H1 (cell line): ENCODE results near the gene CCS. TPM values are rescaled to one million over a fixed set of nuclear protein-coding genes. Genes with fewer than 3 reads are reported as not detected.

Experiments used
- CTCF ChIA-PET: fragments of 300-600 bp; sonication (Branson Sonifier 250); formaldehyde crosslinking; loops from one replicate; lab custom pipeline; 2021; ENCODE audit not compliant: partially characterized antibody; lab: Charles Lee
- POLR2A ChIA-PET: fragments of 300-600 bp; sonication (Branson Sonifier 250); formaldehyde crosslinking; loops from one replicate; lab custom pipeline; 2021; ENCODE audit warnings: inconsistent platforms; ENCODE audit not compliant: partially characterized antibody; lab: Charles Lee
- DNase-seq, 2 experiments: peaks; one replicate each; pipeline versions ENCODE4 v3.0.0 to v3.0.0-alpha.2; 2010 to 2022; ENCODE audit warnings: low spot score in 2 of 2, low read depth in 1 of 2, mixed read lengths in 1 of 2
- FAIRE-seq: peaks from 2 replicates; lab custom pipeline; 2011; peaks lifted over from hg19 to GRCh38; lab: Jason Lieb, UNC
- H2AFZ ChIP-seq: 2 replicates; pipeline ENCODE4 v1.8.1; 2012; ENCODE audit warnings: low read length, inconsistent platforms
- H2AK5ac ChIP-seq: 2 replicates; pipeline ENCODE4 v1.6.1; 2013; ENCODE audit warnings: low read depth, low read length
- H2BK120ac ChIP-seq: replicated peaks from 2 replicates; pipeline ENCODE3; 2013; ENCODE audit warnings: low read depth, low read length, inconsistent platforms
- H2BK12ac ChIP-seq: 2 replicates; pipeline ENCODE4 v1.6.1; 2013; ENCODE audit warnings: low read depth, low read length
- H2BK15ac ChIP-seq: 2 replicates; pipeline ENCODE4 v1.6.1; 2013; ENCODE audit warnings: low read length
- H2BK20ac ChIP-seq: 2 replicates; pipeline ENCODE4 v1.6.1; 2013; ENCODE audit warnings: low read length
- H2BK5ac ChIP-seq: 2 replicates; pipeline ENCODE4 v1.6.1; 2013; ENCODE audit warnings: low read depth, low read length
- H3K14ac ChIP-seq: 2 replicates; pipeline ENCODE4 v1.6.1; 2013; ENCODE audit warnings: inconsistent platforms; ENCODE audit not compliant: insufficient read length
- H3K18ac ChIP-seq: 2 replicates; pipeline ENCODE4 v1.6.1; 2013; ENCODE audit warnings: low read length; ENCODE audit errors: extremely low read depth
- H3K23ac ChIP-seq: 2 replicates; pipeline ENCODE4 v1.6.1; 2013; ENCODE audit warnings: inconsistent platforms; ENCODE audit not compliant: insufficient read length
- H3K23me2 ChIP-seq: 2 replicates; pipeline ENCODE4 v1.6.1; 2013; ENCODE audit warnings: low read depth, low read length
- H3K27ac ChIP-seq: 2 replicates; pipeline ENCODE4 v1.6.1; 2011; ENCODE audit warnings: low read depth, low read length, inconsistent platforms
- H3K27me3 ChIP-seq, 4 experiments: replicated peaks in 1 of 4; 1 replicate in 1 of 4; 2 replicates in 3 of 4; pipeline versions ENCODE4 v1.6.1 to v1.8.1; 2011 to 2013; ENCODE audit warnings: low read length in 3 of 4, mild to moderate bottlenecking in 3 of 4, inconsistent platforms in 2 of 4, mixed read lengths in 2 of 4, moderate library complexity in 1 of 4; ENCODE audit not compliant: control insufficient read depth in 3 of 4, insufficient read depth in 3 of 4; ENCODE audit errors: extremely low read depth in 1 of 4
- H3K36me3 ChIP-seq, 4 experiments: 2 replicates each; pipeline versions ENCODE4 v1.6.1 to v1.8.1; 2011 to 2013; ENCODE audit warnings: mild to moderate bottlenecking in 4 of 4, low read length in 3 of 4, moderate library complexity in 2 of 4, control low read depth in 1 of 4, inconsistent platforms in 1 of 4; ENCODE audit not compliant: insufficient read depth in 4 of 4, control insufficient read depth in 2 of 4
- H3K4ac ChIP-seq: replicated peaks from 2 replicates; pipeline ENCODE3; 2013; ENCODE audit warnings: low read length, low read depth, mixed read lengths, inconsistent platforms; ENCODE audit not compliant: insufficient read length
- H3K4me1 ChIP-seq, 4 experiments: replicated peaks in 1 of 4; 1 replicate in 1 of 4; 2 replicates in 3 of 4; pipeline versions ENCODE4 v1.6.1 to v1.8.1; 2011 to 2013; ENCODE audit warnings: low read length in 3 of 4, inconsistent platforms in 2 of 4, mixed read lengths in 1 of 4; ENCODE audit not compliant: insufficient read depth in 4 of 4, control insufficient read depth in 3 of 4
- H3K4me2 ChIP-seq, 2 experiments: 2 replicates each; pipeline versions ENCODE4 v1.6.1 to v1.8.1; 2011 to 2013; ENCODE audit warnings: low read depth in 2 of 2, low read length in 2 of 2, control low read depth in 1 of 2, inconsistent platforms in 1 of 2, mild to moderate bottlenecking in 1 of 2; ENCODE audit not compliant: insufficient read depth in 1 of 2
- H3K4me3 ChIP-seq, 4 experiments: fragments of 200-600, 300-600 bp in 1 of 4; sonication (generic), shearing (Covaris generic), sonication (Bioruptor Twin) in 1 of 4; 2 replicates each; pipeline versions ENCODE4 v1.5.1 to v1.8.1; 2011 to 2016; ENCODE audit warnings: low read length in 4 of 4, low read depth in 3 of 4, control low read depth in 2 of 4, inconsistent platforms in 2 of 4, mild to moderate bottlenecking in 2 of 4, mixed read lengths in 1 of 4, moderate library complexity in 1 of 4; ENCODE audit not compliant: insufficient read depth in 2 of 4; ENCODE audit errors: extremely low read depth in 1 of 4
- H3K56ac ChIP-seq: replicated peaks from 2 replicates; pipeline ENCODE3; 2013; ENCODE audit warnings: low read depth, mild to moderate bottlenecking, mixed read lengths, low read length, inconsistent platforms; ENCODE audit not compliant: insufficient read length
- H3K79me1 ChIP-seq: 2 replicates; pipeline ENCODE4 v1.6.1; 2013; ENCODE audit warnings: low read depth, low read length, control low read depth
- H3K79me2 ChIP-seq, 2 experiments: 2 replicates each; pipeline versions ENCODE4 v1.6.1 to v1.8.1; 2012 to 2013; ENCODE audit warnings: low read length in 2 of 2, mild to moderate bottlenecking in 2 of 2, inconsistent platforms in 1 of 2; ENCODE audit not compliant: insufficient read depth in 2 of 2, control insufficient read depth in 1 of 2
- H3K9ac ChIP-seq, 4 experiments: replicated peaks in 1 of 4; 1 replicate in 1 of 4; 2 replicates in 3 of 4; pipeline versions ENCODE4 v1.6.1 to v1.8.1; 2011 to 2013; ENCODE audit warnings: low read depth in 3 of 4, low read length in 3 of 4, control low read depth in 2 of 4, mild to moderate bottlenecking in 2 of 4, moderate library complexity in 2 of 4, inconsistent platforms in 1 of 4; ENCODE audit errors: extremely low read depth in 1 of 4
- H3K9me3 ChIP-seq, 2 experiments: 2 replicates each; pipeline versions ENCODE4 v1.6.1 to v1.8.1; 2012 to 2013; ENCODE audit warnings: mild to moderate bottlenecking in 2 of 2, moderate library complexity in 2 of 2, control low read depth in 1 of 2, inconsistent platforms in 1 of 2, low read depth in 1 of 2, low read length in 1 of 2, mixed read lengths in 1 of 2; ENCODE audit not compliant: insufficient read depth in 2 of 2
- H4K20me1 ChIP-seq, 2 experiments: replicated peaks in 1 of 2; 2 replicates each; pipeline versions ENCODE3 to v1.8.1; 2011 to 2013; ENCODE audit warnings: inconsistent platforms in 2 of 2, low read length in 2 of 2, mild to moderate bottlenecking in 1 of 2; ENCODE audit not compliant: insufficient read depth in 2 of 2, control insufficient read depth in 1 of 2
- H4K5ac ChIP-seq: 2 replicates; pipeline ENCODE4 v1.6.1; 2013; ENCODE audit warnings: low read length, low read depth, mixed read lengths, inconsistent platforms; ENCODE audit not compliant: insufficient read length
- H4K8ac ChIP-seq: 2 replicates; pipeline ENCODE4 v1.8.0; 2013; ENCODE audit warnings: mild to moderate bottlenecking, moderate library complexity, low read length, inconsistent platforms; ENCODE audit not compliant: insufficient read depth; ENCODE audit errors: extremely low read depth
- H4K91ac ChIP-seq: replicated peaks from 2 replicates; pipeline ENCODE3; 2013; ENCODE audit warnings: low read length, mixed read lengths, inconsistent platforms; ENCODE audit not compliant: insufficient read length
- ASH2L ChIP-seq: fragments of 200-600, 300-600 bp; sonication (generic); IDR thresholded peaks from one replicate; pipeline ENCODE4 v1.7.1; 2017; ENCODE audit warnings: low read length
- BRCA1 ChIP-seq: IDR thresholded peaks from 2 replicates; pipeline ENCODE4 v1.6.1; 2012; ENCODE audit warnings: low read depth, low read length, improper control_type of control experiment
- CTBP2 ChIP-seq: IDR thresholded peaks from 2 replicates; pipeline ENCODE4 v1.7.0; 2011; ENCODE audit warnings: borderline replicate concordance, mild to moderate bottlenecking, moderate library complexity, mixed read lengths, low read length; ENCODE audit not compliant: insufficient read depth, insufficient read length
- EGR1 ChIP-seq: IDR thresholded peaks from 2 replicates; pipeline ENCODE4 v1.6.1; 2011; ENCODE audit warnings: low read depth, low read length, borderline replicate concordance
- EZH2 ChIP-seq: fragments of 200-600 bp; sonication (generic); IDR thresholded peaks from 2 replicates; pipeline ENCODE4 v1.7.1; 2012; ENCODE audit warnings: low read depth, mild to moderate bottlenecking, moderate library complexity, low read length, inconsistent platforms; ENCODE audit not compliant: severe bottlenecking
- KDM4A ChIP-seq: IDR thresholded peaks from one replicate; pipeline ENCODE4 v1.7.1; 2012; ENCODE audit warnings: low read depth, mild to moderate bottlenecking, moderate library complexity, low read length, inconsistent platforms; ENCODE audit not compliant: severe bottlenecking
- MAFK ChIP-seq: IDR thresholded peaks from 2 replicates; pipeline ENCODE4 v1.6.1; 2012; ENCODE audit warnings: low read depth, mild to moderate bottlenecking, improper control_type of control experiment, low read length
- POU5F1 ChIP-seq: IDR thresholded peaks from 2 replicates; pipeline ENCODE4 v1.6.1; 2011; ENCODE audit warnings: low read depth, mild to moderate bottlenecking, low read length, moderate library complexity
- RXRA ChIP-seq: IDR thresholded peaks from 2 replicates; pipeline ENCODE4 v1.6.1; 2011; ENCODE audit warnings: low read depth, mild to moderate bottlenecking, low read length, moderate library complexity; ENCODE audit not compliant: insufficient read depth
- SIN3A ChIP-seq, 2 experiments: IDR thresholded peaks in 1 of 2; conservative IDR thresholded peaks in 1 of 2; 2 replicates each; pipeline ENCODE4 v1.6.1; 2011 to 2012; ENCODE audit warnings: low read length in 2 of 2, improper control_type of control experiment in 1 of 2, low read depth in 1 of 2, mild to moderate bottlenecking in 1 of 2
- SIRT6 ChIP-seq: IDR thresholded peaks from one replicate; pipeline ENCODE4 v1.7.1; 2012; ENCODE audit warnings: low read length, inconsistent platforms
- SP1 ChIP-seq: IDR thresholded peaks from 2 replicates; pipeline ENCODE4 v1.6.1; 2011; ENCODE audit warnings: low read depth, low read length
- WGBS, 2 experiments: shearing (Covaris generic) in 1 of 2; methylation state at CpG; one replicate each; pipeline versions ENCODE4 v1.1.6 to v1.1.7; 2013 to 2015; ENCODE audit warnings: low lambda C conversion rate in 2 of 2, mixed read lengths in 2 of 2, inconsistent platforms in 1 of 2, low coverage in 1 of 2, missing lambda C conversion rate in 1 of 2; ENCODE audit not compliant: insufficient replicate concordance in 2 of 2, insufficient coverage in 1 of 2, insufficient read length in 1 of 2; ENCODE audit errors: extremely low coverage in 1 of 2, missing lambda C conversion rate in 1 of 2; 5-methylcytosine and 5-hydroxymethylcytosine counted together
- polyA plus RNA-seq, 7 experiments: library from polyadenylated mRNA; depleted of rRNA in 3 of 7; stranded (reverse) in 5 of 7; unstranded in 2 of 7; fragments of >200 nt in 5 of 7; fragments of 200-250 nt in 2 of 7; gene quantifications; 1 replicate in 5 of 7; 2 replicates in 1 of 7; 4 replicates in 1 of 7; pipeline versions ENCODE4 v1.2.1 to v1.2.3, GENCODE V29; 2011 to 2013; ENCODE audit warnings: missing spikeins in 2 of 7, mixed read lengths in 2 of 7
- total RNA-seq: library from RNA; stranded (reverse); fragmentation: NEBNext Ultra II Directional; extraction: Animal tissue kit (Norgen Biotek cat#: 25700); gene quantifications from 2 replicates; pipeline ENCODE4 v1.2.1, GENCODE V29; 2021

The CCS gene
- total and polyA plus RNA-seq, 2 of the 8 experiments (the other 6 are each of a cell fraction or from before 2014, with no cell fraction given): 37.1 to 37.7 TPM

DNA sequence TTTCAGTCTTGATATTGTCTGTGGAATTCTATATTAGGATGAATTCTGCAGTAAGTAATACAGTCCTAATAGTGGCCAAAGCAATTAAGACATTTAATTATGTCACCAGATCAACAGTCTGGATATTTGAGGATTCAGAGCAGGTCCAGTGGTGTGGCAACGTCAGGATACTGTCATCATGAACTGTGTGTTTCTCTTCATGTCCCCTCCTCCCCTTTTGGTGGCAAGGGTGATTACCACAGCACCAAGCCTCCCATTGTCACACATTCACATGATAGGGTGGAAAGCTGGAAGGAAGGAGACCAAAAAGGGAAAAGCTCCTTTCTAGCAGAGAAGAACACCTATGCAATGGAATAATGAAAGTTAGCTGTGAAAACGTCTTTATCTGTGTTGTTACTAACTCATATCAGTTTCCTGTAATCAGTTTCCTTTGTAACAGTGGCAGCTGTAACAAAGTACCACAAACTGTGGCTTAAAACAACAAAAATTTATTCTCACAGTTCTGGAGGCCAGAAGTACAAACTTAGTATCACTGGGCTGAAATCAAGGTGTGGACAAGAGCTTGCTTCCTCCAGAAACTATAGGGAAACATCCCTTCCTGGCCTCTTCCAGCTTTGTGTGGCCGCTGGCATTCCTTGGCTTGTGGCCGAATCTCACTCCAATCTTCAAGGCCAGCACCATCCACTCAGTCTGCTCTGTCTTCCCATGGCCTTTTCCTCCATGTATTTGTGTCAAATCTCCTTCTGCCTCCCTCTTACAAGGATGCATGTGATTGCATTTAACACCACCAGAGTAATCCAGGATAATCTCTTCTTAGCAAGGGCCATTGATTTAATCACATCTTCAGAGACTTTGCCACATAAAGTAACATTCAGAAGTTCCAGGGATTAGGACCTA, 17.0 kb downstream of the CCS start:
- ChIA-PET CTCF (interaction anchor here (0.8 to 2.5 kb wide), 4 partner anchors 10 to 119 kb away, joined by 3 to 8 read pairs (median 3); no protein-coding TSS in a partner anchor), POLR2A (interaction anchor here (0.9 to 66.2 kb wide), 4 partner anchors 11 to 33 kb away, joined by 3 to 2165 read pairs (median 1084); partner anchors contain the start of genes CCDC87, CCS, RBM14 and RBM4)
- H4K20me1 ChIP-seq: peaks cover 0 to 2% of the 10 kb centered on the region in 2 experiments
- no peaks in the 10 kb centered on the region for H3K4me1 ChIP-seq
- H3K9me3 ChIP-seq: no peaks in the 10 kb centered on the region
- H3K23me2 ChIP-seq: no peaks in the 10 kb centered on the region
- no peak overlapping the region for H2BK15ac ChIP-seq
- peaks cover 3 to 9% (median 6%) of the 10 kb centered on the region in 4 experiments; a peak in 5 of 8 replicates for H3K36me3 ChIP-seq
- H2BK12ac ChIP-seq: no peak overlapping the region
- FAIRE-seq (no peak), DNase-seq (no peak)
- no peak overlapping the region for H2AFZ ChIP-seq
- H3K4ac ChIP-seq: no peak overlapping the region
- H3K4me2 ChIP-seq: no peak overlapping the region
- 83% methylated on average over 4 of the region's 4 CpGs; no CpG with 5 or more reads in 1 of the 2 experiments for whole genome bisulfite sequencing, 2 experiments
- no peak overlapping the region for H3K9ac ChIP-seq
- no peak overlapping the region for H3K4me3 ChIP-seq
- H4K91ac ChIP-seq: no peak overlapping the region
- no peak overlapping the region for H3K14ac ChIP-seq
- no peak overlapping the region for H3K18ac ChIP-seq
- H3K79me1 ChIP-seq: no peaks in the 10 kb centered on the region
- no peak overlapping the region for H4K5ac ChIP-seq
- H4K8ac ChIP-seq: no peak overlapping the region
- H3K79me2 ChIP-seq: no peaks in the 10 kb centered on the region
- no peaks in the 10 kb centered on the region for H3K27me3 ChIP-seq
- no peak overlapping the region for H3K27ac ChIP-seq
- no peak overlapping the region for H3K56ac ChIP-seq
- no peak overlapping the region for H2BK20ac ChIP-seq
- no peak overlapping the region for H3K23ac ChIP-seq
- no peak overlapping the region for H2BK120ac ChIP-seq
- H2AK5ac ChIP-seq: no peak overlapping the region
- H2BK5ac ChIP-seq: no peak overlapping the region
- TF ChIP-seq POU5F1 (no peak), SP1 (no peak), RXRA (no peak), MAFK (no peak), EZH2 (no peak), EGR1 (no peak), KDM4A (no peak), BRCA1 (no peak), ASH2L (no peak), SIN3A (conservative IDR thresholded peaks at IDR 0.05 in 1 of 2, IDR thresholded peaks at IDR 0.05 in 1 of 2; ENCODE audit: low read depth in 1 of 2, low read length in 2 of 2) (no peak), SIRT6 (no peak), CTBP2 (no peak)
